GM10847 (cell line): Measurements from ENCODE around the gene SDK2.

ENCODE experiments used
- POLR2A ChIP-seq: IDR thresholded peaks from 2 replicates; pipeline ENCODE4 v1.6.1; 2011; ENCODE audit not compliant: insufficient read length; ENCODE audit errors: extremely low read depth

SDK2 gene

DNA sequence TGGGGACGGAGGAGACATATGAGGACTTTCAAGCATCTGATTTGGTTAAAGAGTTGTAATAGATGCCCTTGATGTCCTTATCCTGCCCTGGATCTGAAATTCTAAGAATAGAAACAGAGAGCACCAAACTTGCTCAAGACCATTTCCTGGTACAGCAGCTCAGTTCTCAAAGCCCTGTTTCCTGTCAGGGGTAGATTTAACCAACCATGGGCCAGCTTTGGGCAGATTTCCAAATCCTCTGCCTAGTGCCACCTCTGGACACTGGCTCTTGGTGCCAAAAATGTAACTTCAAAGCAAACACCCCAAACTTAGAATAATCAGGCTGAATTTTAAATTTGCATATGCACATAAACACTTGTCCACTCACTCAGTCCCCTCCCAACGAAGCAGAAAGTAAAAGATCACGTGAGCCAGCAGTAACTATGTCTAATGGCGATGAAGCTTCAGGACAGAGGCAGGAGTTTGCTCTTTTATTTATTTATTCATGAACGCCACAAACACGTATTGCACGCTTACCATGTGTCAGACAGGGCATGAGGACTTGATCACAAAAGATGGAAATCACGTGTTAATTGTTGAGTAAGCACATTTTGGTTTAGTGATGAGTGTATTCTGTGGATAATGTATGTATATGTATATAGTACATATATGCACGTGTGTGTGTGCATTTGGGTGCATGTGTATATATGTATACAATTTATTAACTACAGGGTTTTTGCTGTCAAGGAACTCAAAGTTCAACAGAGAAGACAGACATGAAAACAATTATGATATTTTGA, 23.1 kb upstream of the SDK2 start:
- TF ChIP-seq POLR2A = no peak

DNA sequence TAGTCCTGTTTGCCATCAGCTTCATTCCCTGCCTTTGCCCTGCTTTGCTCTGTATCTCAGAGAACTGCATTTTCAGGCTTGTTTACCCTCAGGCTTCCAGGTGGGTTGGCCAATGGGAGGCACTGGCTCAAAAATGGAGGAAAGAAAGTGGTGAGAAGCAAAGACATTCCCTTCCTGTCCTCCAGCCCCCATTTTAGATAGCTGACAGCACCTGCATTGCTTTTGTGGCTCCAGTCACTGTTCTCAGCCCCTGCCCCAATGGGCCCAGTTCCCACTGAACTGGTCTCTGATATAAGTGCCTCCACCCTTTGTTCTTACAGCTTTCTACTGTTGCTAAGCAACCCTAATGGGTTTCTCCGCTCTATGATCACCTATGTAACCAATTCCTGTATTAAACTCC, 19.4 kb upstream of the SDK2 start:
- TF ChIP-seq POLR2A = no peak

DNA sequence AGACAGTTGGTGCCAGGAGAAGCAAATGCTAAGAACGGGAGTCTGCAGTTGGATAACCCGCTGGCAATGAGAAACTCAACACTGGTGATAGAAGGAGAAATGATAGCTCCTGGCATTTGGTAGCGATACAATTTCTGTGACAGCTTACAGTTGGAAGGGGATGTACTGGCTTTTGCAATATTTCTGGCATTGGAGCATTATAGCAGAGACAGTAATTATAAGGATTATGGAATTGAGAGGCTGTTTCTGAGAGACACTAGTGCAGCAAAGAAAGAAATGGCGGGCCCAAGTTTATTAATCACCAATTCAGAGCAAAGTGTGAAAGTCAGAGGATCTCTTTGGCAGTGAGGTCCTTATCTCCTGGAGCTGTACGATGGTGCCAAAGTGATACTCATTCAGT, 16.1 kb upstream of the SDK2 start:
- TF ChIP-seq POLR2A = no peak

DNA sequence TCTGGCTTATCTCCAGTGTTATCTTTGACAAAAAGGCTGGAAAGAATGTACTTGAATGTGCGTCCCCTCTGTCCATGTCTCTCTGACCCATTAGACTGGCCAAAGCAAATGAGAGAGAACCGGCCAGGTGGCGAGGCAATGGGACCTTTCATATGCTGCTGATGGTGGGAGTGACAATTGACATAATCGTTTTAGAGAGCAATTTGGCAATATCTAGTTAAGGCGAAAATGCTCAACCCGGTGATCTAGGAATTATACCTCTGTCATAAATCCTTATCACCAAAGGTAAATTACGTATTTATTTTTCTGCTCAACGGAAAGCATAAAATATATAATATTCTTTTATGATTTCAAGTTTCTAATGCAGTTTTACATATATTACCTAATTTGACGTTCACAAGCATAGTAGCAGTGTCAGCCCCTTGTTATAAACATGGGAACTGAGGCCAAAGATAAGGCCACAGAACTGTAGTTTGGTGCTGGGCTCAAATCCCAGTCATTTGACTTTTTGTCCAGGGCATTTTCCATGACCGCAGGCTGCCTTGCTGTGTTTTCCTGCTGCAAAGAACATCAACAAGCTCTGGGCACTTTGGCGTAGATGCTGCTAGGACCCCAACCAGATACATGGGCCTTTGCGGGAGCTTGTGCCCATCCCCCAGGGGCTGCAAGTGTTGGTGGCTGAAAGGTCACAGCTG, 14.7 kb upstream of the SDK2 start:
- no peak for TF ChIP-seq POLR2A

DNA sequence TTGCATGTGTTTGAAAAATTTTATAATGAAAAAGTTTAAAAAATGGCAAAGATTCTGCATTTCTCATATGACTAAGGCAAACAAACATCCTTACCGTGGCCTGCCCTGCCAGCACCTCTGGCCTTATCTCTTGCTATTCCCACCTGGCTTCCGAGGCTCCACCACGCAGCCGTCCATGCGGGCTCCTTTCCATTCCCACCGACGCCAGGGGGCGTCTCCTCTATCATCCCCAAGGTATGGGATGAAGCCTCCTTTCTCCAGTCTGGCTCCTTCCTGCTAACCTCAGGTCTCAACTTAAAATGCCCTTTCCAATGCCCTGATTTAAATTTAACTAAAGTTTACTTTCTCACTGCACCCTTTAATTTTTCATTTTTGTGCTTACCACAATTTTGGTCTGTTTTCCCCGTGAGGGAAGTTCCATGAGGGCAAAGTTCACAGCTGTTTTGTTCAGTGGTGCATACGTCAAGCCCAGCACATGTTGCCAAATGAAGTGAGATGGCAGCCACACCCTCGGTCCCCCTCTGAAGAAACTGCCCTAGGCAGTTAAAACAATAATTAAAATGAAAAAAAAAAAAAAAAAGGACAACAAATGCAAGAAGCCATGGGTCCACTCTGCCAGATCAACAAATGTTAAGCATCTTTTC, 13.3 kb upstream of the SDK2 start:
- no peak for TF ChIP-seq POLR2A

DNA sequence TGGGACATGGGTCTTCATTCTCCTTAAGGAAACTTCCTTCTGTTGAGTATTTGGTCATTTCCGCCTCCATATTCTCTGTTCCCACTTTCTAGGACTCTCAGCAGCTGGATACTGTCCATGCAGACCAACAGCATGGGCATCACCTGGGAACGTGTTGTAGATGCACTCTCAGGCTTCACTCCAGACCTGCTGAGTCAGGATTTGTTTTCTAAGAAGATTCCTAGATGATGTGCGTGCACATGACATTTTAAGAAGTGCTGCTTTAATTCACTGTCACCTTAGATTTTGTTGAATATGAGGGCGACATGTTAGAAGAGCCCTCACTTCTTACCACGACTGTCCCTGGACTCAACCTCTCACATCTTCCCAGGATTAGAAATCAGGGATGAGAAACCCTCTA, 10.0 kb upstream of the SDK2 start:
- TF ChIP-seq POLR2A = no peak

DNA sequence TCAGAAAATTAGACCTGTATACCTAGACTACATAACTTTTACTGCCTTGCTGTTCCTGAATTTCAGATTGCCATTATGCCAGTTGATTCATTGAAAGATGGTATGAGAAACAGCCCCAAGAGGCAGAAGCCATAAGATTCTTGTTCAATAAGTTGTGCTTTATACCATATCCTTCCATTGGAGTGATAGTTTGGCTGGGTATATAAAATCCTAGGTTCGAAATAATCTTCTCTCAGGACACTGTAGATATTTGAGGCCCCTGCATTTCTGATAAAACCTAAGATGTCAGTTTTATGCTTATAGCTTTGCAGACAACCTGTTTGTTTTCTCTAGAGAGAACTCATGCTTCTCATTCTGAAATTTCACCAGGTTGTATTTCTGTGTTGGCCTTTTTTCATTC, 9.6 kb upstream of the SDK2 start:
- no peak for TF ChIP-seq POLR2A

DNA sequence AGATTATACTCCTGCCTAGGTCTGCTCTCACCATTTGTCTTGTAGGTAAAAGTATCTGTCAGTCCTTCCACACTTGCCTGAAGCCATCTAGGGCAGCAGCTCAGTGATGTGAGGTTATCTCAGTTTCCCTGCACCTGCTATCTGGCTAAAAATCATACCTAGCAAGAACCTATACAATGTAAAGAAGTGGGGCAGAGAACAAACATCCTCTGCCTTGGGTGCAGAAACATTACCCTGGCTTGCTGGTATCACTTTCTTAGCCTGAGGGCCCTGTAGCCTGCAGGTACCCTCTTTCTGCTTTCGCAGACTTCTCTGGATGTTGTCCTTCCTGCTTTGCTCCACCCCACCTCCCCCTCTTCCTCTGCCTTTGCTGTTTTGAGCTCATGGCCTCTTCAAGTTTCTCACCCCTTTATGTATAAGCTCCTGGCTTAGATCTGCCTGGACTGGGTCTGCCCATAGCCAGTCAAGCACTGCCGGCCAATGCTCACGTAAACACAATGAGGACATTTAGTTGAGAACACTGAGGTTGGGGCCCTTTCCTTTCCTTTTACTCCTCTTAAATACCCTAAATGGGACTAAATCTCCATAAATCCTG, 8.7 kb upstream of the SDK2 start:
- TF ChIP-seq POLR2A = no peak

DNA sequence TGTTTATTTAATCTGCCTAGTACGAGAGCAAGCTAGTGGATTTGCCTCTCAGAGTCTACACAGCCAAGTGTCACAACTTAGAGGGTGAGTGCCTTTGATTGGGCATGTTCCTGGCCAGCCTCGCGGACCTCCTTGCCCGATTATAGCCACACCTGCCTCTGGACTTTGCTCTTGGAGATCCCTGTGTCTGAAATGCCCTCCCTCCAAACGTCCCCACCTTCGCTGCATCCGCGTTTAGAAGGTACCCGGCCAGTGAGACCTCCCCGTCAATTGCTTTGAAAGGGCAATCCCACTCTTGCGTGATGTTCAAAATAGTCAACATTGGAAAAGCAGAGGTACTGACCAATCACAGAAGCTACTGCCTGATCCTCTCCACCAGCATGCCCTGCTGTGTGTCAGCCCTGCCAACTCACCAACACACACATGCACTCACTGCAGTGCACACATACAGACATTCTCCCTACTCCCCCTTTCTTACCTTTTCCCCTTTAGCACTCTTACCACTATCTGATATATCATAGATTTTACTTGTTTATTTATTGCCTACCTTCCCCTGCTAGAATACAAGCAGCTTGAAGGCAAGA, 6.5 kb upstream of the SDK2 start:
- TF ChIP-seq POLR2A = no peak

DNA sequence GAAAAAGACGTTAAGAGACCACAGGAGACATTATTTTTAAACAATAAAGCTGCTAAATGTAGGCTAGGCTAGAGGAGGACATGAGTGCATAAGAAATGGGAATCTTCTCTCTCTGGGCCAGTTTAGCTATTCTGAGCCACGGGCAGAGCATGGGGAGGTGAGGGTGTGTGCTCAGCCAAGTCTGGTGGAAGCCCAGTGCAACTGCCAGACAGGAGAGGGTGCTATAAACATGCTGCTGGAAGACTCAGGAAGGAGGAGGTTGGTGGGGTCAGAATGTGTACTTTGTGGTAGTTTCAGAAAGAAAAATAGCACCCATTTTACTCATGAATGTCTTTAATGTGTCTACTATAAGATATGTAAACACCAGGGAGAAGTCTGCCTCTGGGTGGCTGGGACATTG, 5.9 kb upstream of the SDK2 start:
- no peak for TF ChIP-seq POLR2A

DNA sequence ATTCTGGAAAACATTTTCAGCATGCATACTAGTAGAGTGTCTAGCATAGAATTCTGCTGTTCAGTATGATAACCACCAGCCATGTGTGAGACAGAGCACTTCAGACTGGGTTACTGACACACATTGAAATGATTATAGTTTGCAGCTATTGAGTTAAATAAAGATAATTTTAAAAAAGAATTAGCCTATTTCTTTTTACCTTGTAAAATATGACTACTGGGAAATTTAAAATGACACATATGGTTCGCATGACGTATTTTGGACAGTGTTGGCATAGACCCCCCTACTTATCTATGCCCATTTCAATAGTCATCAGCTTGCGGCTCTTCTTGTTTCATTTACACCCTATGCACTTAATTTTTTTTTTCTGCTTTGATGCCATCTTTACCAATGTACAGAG, 4.7 kb upstream of the SDK2 start:
- TF ChIP-seq POLR2A = no peak

DNA sequence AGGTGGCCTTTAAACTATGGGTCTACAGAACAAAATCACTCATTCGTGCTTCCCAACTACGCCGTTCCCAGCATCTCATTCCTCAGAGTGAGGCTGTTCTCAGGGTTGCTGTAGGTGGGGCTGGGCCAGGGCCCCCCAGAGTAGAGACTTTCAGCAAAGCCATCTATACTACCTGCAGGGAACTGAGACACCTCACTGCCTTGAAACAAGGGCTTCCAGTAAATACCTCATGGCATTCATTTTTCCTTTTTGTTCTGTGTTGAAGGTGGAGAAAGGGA, 4.2 kb upstream of the SDK2 start:
- TF ChIP-seq POLR2A = no peak

DNA sequence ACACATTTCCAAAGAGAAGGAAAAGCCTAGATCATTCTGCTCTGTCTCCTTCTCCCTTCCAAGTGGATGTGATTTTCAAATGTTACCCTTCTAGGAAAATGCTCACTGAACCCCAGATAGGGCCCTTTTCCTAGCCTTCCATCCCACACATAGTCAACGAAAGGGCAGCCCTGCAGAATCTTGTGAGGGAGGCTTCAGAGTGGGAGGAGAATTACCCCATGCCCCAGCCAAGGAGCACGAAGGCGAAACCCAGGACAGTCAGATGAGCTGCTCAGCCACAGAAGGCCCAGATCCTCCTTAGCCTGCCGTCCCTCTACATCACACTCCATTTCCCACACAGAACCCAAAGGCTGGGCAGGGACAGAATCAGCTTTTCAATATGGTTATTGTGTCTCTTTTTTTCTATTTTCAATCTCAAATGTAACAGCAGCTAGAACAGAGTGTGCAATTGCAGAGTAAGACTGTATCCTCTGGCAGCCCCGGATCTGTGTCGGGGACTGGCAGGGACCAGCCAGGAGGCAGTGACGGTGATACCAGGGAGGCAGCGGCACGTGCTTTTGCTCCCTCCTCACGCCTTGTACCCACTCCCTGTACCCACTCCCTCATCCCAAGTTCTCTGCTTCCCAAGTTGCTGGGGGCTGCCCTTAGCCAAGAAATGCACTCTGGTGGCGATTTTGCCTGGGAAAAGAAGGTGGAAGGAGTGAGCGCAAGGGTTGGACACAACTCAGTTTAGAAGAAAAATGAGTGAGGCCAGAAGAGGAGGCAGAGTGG, 3.7 kb upstream of the SDK2 start:
- no peak for TF ChIP-seq POLR2A

DNA sequence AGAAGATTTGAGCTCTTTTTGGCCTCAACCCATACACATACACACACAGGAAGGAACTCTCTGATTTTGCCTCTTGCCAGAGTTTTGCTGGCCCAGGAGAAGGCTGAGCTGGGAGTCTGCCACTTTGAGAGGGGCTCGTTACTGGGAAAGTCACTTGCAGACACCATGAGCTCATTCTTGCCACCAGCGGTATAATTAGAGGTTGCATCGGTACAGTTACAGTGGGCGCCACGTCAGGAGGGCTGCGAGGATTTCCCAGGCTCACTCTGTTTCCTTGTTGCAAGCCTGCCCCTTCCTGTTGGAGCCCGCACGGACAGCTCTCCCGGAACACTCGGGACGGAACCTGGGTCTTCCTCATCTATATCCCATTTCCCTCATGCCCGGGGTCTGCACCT, 3.1 kb upstream of the SDK2 start:
- no peak for TF ChIP-seq POLR2A

DNA sequence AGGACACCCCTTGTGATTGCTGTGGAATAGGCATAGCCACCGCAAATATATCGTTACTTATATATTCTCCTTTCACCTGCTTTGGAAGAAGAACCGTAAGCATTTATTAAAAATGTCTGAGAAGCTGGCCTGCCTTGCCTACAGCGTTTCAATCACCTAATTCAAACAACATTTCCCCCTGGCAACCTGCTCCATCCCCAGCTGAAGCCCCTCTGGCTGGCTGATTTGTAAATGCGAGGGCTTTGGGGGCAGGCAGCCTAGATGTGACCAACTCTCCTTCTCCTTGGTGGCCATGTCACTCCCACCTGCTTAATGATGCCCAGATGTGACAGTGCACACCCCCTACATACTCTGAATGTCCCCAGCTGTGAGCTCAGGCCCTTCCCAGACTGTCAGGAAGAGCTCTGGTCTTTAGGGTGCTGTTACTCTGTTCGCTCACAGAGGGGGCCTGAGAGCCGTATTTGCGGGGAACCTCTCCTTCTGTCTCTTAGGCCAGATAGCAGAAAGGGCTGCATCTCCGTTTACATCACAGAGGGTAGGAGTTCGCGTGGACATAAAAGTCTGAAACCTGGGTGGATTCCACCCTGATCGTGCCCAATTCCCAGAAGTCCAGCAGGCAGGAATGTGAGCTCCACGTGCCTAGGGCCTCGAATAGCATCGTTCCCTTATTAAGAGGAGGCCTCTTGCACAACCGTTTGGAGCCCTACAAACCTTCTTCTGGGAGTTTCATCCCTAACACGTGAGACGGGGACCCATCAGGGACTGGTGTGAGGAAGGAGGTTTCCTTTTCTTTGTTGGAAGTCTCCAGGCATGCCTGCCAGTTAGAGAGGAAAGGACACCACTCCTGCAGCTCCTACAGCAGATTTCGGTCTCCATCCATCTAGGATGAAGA, 2.4 kb upstream of the SDK2 start:
- TF ChIP-seq POLR2A = no peak
